Measurements from ENCODE around the gene TPPP2.

The TPPP2 gene

GRCh38 chr14:21081521-21082142, 51.6 kb downstream of the TPPP2 start:
- no peak for DNase-seq
